ENCODE data around the gene ASMT. TPM values are rescaled to one million over a fixed set of nuclear protein-coding genes. Genes with fewer than 3 reads are reported as not detected.

ASMT gene
- total and polyA plus RNA-seq, 3 donors from 2014 or later = 0.37 to 0.55 TPM; not detected in 1

DNA sequence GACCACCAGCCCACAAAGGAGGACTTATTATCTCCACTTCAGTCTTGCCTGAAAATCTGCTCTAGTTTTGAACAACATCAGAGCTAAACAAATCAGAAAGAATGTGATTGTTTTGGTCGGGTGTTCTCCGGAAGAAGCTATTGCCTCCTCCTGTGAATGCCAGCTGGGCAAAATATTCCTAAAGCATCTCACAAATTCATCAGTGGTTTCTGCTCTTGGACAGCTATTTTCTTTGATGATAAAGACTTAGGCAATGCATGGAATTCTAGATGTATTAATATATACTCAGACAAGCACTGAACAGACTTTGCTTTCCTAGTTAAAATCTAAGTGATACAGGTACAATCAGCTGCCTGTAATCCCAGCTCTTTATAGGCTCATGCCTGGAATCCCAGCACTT, 71.8 kb downstream of the ASMT start:
- H3K4me1 ChIP-seq = no peaks in the 10 kb centered on the region
- no peak for DNase-seq

More for the DNA sequence above, 71.8 kb downstream of the ASMT start:
- no peaks in the 10 kb centered on the region for H3K9me3 ChIP-seq
- no peaks in the 10 kb centered on the region for H3K36me3 ChIP-seq (ENCODE audit: low read depth, missing control alignments)
- no peak overlapping the region for H3K27ac ChIP-seq
- 39 to 53% methylated on average over 2 of the region's 2 CpGs for WGBS, 2 donors
- TF ChIP-seq POLR2A (IDR thresholded peaks at IDR 0.05) = no peak
- TF ChIP-seq, protein P1, sequence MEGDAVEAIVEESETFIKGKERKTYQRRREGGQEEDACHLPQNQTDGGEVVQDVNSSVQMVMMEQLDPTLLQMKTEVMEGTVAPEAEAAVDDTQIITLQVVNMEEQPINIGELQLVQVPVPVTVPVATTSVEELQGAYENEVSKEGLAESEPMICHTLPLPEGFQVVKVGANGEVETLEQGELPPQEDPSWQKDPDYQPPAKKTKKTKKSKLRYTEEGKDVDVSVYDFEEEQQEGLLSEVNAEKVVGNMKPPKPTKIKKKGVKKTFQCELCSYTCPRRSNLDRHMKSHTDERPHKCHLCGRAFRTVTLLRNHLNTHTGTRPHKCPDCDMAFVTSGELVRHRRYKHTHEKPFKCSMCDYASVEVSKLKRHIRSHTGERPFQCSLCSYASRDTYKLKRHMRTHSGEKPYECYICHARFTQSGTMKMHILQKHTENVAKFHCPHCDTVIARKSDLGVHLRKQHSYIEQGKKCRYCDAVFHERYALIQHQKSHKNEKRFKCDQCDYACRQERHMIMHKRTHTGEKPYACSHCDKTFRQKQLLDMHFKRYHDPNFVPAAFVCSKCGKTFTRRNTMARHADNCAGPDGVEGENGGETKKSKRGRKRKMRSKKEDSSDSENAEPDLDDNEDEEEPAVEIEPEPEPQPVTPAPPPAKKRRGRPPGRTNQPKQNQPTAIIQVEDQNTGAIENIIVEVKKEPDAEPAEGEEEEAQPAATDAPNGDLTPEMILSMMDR (IDR thresholded peaks at IDR 0.05) = no peak
- H3K4me3 ChIP-seq = no peak overlapping the region
- intact Hi-C loops (cut with DNase I; ENCODE audit: low total_unique reads) = no loop called here
- no peaks in the 10 kb centered on the region for H3K27me3 ChIP-seq

Other genes with a start within 250 kb of the ASMT start
- gene SLC25A6, start 222.9 kb upstream of the ASMT start, total RNA-seq = 100 to 1,000 TPM; 171 to 293 TPM
- 157 TPM for gene SLC25A6, start 222.9 kb upstream of the ASMT start, polyA plus RNA-seq (ENCODE audit: insufficient read depth, low read depth, low replicate concordance)
- 10 to 100 TPM; 31.0 to 41.2 TPM for gene ASMTL, start 162.2 kb upstream of the ASMT start, total RNA-seq
- 27.0 TPM for gene ASMTL, start 162.2 kb upstream of the ASMT start, polyA plus RNA-seq (ENCODE audit: insufficient read depth, low read depth, low replicate concordance)
- gene P2RY8, start 77.9 kb upstream of the ASMT start, total RNA-seq = under 1 TPM; 0.24 to 0.50 TPM
- gene P2RY8, start 77.9 kb upstream of the ASMT start, polyA plus RNA-seq (ENCODE audit: insufficient read depth, low read depth, low replicate concordance) = 1.1 TPM
- 100 to 1,000 TPM; 108 to 113 TPM for gene AKAP17A, start 23.5 kb upstream of the ASMT start, total RNA-seq
- 39.7 TPM for gene AKAP17A, start 23.5 kb upstream of the ASMT start, polyA plus RNA-seq (ENCODE audit: insufficient read depth, low read depth, low replicate concordance)

Data from testis (tissue), 3 donors.